ENCODE results near the gene ROR1. TPM values are rescaled to one million over a fixed set of nuclear protein-coding genes. Genes with fewer than 3 reads are reported as not detected.

Gene ROR1
- total and polyA plus RNA-seq, 3 donors from 2014 or later = 3.3 to 5.1 (median 4.6) TPM

GRCh38 chr1:63914706-63915105 is 140.9 kb downstream of the ROR1 start:
- no peak for TF ChIP-seq CTCF (IDR thresholded peaks at IDR 0.05)
- TF ChIP-seq POLR2A (IDR thresholded peaks at IDR 0.05) = no peak
- no peak overlapping the region for H3K4me3 ChIP-seq
- H3K9me3 ChIP-seq = no peaks in the 10 kb centered on the region
- 94 to 100% methylated on average over 1 of the region's 1 CpG for WGBS, 2 donors
- intact Hi-C loops (cut with DNase I; ENCODE audit: low total_unique reads) = no loop called here
- peaks cover 17% of the 10 kb centered on the region for H3K4me1 ChIP-seq
- no peak overlapping the region for H3K27ac ChIP-seq
- no peak for DNase-seq
- no peaks in the 10 kb centered on the region for H3K27me3 ChIP-seq
- H3K36me3 ChIP-seq (ENCODE audit: low read depth, missing control alignments) = no peaks in the 10 kb centered on the region

GRCh38 chr1:63915121-63915520 is 141.3 kb downstream of the ROR1 start:
- H3K4me1 ChIP-seq = peaks cover 17% of the 10 kb centered on the region
- H3K27me3 ChIP-seq = no peaks in the 10 kb centered on the region
- DNase-seq = no peak
- H3K27ac ChIP-seq = no peak overlapping the region
- WGBS, 2 donors = 76 to 90% methylated on average over 1 of the region's 1 CpG
- intact Hi-C loops (cut with DNase I; ENCODE audit: low total_unique reads) = no loop called here
- no peak overlapping the region for H3K4me3 ChIP-seq
- H3K9me3 ChIP-seq = no peaks in the 10 kb centered on the region
- H3K36me3 ChIP-seq (ENCODE audit: low read depth, missing control alignments) = no peaks in the 10 kb centered on the region
- TF ChIP-seq CTCF (IDR thresholded peaks at IDR 0.05) = no peak
- TF ChIP-seq POLR2A (IDR thresholded peaks at IDR 0.05) = no peak

GRCh38 chr1:63916485-63917360 is 142.9 kb downstream of the ROR1 start:
- WGBS, 2 donors = 88 to 93% methylated on average over 2 of the region's 2 CpGs
- Histone ChIP-seq H3K27me3 (no peaks in the 10 kb centered on the region), H3K27ac (no peak overlapping the region), H3K4me3 (no peak overlapping the region), H3K9me3 (no peaks in the 10 kb centered on the region), H3K36me3 (ENCODE audit: low read depth, missing control alignments) (no peaks in the 10 kb centered on the region), H3K4me1 (peaks cover 20% of the 10 kb centered on the region)
- DNase-seq = no peak
- intact Hi-C loops (cut with DNase I; ENCODE audit: low total_unique reads) = no loop called here
- TF ChIP-seq POLR2A (IDR thresholded peaks at IDR 0.05) (no peak), CTCF (IDR thresholded peaks at IDR 0.05) (no peak)

GRCh38 chr1:63917571-63918417 is 144.0 kb downstream of the ROR1 start:
- Histone ChIP-seq H3K27ac (no peak overlapping the region), H3K4me1 (peaks cover 15% of the 10 kb centered on the region), H3K9me3 (no peaks in the 10 kb centered on the region), H3K4me3 (no peak overlapping the region), H3K27me3 (no peaks in the 10 kb centered on the region), H3K36me3 (ENCODE audit: low read depth, missing control alignments) (no peaks in the 10 kb centered on the region)
- DNase-seq = no peak
- intact Hi-C loops (cut with DNase I; ENCODE audit: low total_unique reads) = no loop called here
- TF ChIP-seq CTCF (IDR thresholded peaks at IDR 0.05) (no peak), POLR2A (IDR thresholded peaks at IDR 0.05) (no peak)
- WGBS, 2 donors = 89 to 92% methylated on average over 13 of the region's 13 CpGs

All from testis (tissue), 3 donors.